BE2C (cell line): ENCODE results near the gene TFAM.

Experiments used
- DNase-seq: peaks from one replicate; pipeline ENCODE4 v3.0.0-alpha.2; 2020
- H3K27me3 ChIP-seq: fragments of 250-450 bp; sonication (Bioruptor Pico); 2 replicates; pipeline ENCODE4 v1.5.1; 2020; ENCODE audit warnings: mild to moderate bottlenecking
- H3K36me3 ChIP-seq: fragments of 250-450 bp; sonication (Bioruptor Pico); 2 replicates; pipeline ENCODE4 v1.5.1; 2020; ENCODE audit warnings: mild to moderate bottlenecking
- H3K4me1 ChIP-seq: fragments of 250-450 bp; sonication (Bioruptor Pico); 2 replicates; pipeline ENCODE4 v1.5.1; 2020
- H3K4me3 ChIP-seq: 2 replicates; pipeline ENCODE4 v1.5.1; 2011; ENCODE audit warnings: low read depth, low read length
- H3K9me3 ChIP-seq: fragments of 250-450 bp; sonication (Bioruptor Pico); 2 replicates; pipeline ENCODE4 v1.5.1; 2020
- CTCF ChIP-seq: IDR thresholded peaks from 2 replicates; pipeline ENCODE4 v1.5.1; 2012; ENCODE audit warnings: mild to moderate bottlenecking, low read depth, low read length

Gene TFAM

GRCh38 chr10:58438986-58439385, 53.8 kb downstream of the TFAM start:
- Histone ChIP-seq H3K9me3 (no peaks in the 10 kb centered on the region), H3K4me1 (no peaks in the 10 kb centered on the region), H3K27me3 (no peaks in the 10 kb centered on the region), H3K36me3 (no peaks in the 10 kb centered on the region), H3K4me3 (no peak overlapping the region)
- no peak for DNase-seq
- TF ChIP-seq CTCF: no peak

GRCh38 chr10:58439632-58440364, 54.6 kb downstream of the TFAM start:
- Histone ChIP-seq H3K9me3 (no peaks in the 10 kb centered on the region), H3K4me3 (no peak overlapping the region), H3K27me3 (no peaks in the 10 kb centered on the region), H3K36me3 (no peaks in the 10 kb centered on the region), H3K4me1 (no peaks in the 10 kb centered on the region)
- no peak for DNase-seq
- TF ChIP-seq CTCF: no peak

GRCh38 chr10:58440484-58440883, 55.3 kb downstream of the TFAM start:
- DNase-seq: no peak
- H3K4me3 ChIP-seq: no peak overlapping the region
- no peaks in the 10 kb centered on the region for H3K4me1 ChIP-seq
- H3K36me3 ChIP-seq: no peaks in the 10 kb centered on the region
- no peaks in the 10 kb centered on the region for H3K27me3 ChIP-seq
- H3K9me3 ChIP-seq: no peaks in the 10 kb centered on the region
- no peak for TF ChIP-seq CTCF

DNA sequence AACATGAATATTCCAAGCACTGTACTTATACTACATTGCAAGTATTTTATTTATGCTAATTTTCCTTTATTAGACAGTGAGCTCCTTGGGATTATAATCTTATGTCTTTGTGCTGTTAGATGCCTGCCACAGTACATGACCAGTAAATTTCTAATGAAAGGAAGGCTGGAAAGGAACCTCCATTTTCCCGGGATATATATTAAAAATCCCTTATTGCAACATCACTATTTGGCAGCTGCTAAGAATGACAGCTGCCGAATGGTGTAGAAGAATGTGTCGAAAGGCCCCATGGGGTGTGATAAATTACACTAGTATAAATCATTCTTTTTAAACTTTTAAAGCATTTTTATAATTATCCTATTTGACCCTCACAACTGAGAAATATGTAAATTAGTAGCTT, 59.1 kb downstream of the TFAM start:
- Histone ChIP-seq H3K9me3 (no peaks in the 10 kb centered on the region), H3K4me3 (no peak overlapping the region), H3K36me3 (no peaks in the 10 kb centered on the region), H3K4me1 (no peaks in the 10 kb centered on the region), H3K27me3 (no peaks in the 10 kb centered on the region)
- TF ChIP-seq CTCF: no peak
- no peak for DNase-seq

- H3K4me3 ChIP-seq: no peak overlapping the region
Measured at GRCh38 chr10:58444876-58445275, 59.7 kb downstream of the TFAM start.

More at GRCh38 chr10:58444876-58445275, 59.7 kb downstream of the TFAM start:
- no peaks in the 10 kb centered on the region for H3K9me3 ChIP-seq
- no peaks in the 10 kb centered on the region for H3K4me1 ChIP-seq
- no peaks in the 10 kb centered on the region for H3K36me3 ChIP-seq
- TF ChIP-seq CTCF: no peak
- DNase-seq: no peak
- H3K27me3 ChIP-seq: no peaks in the 10 kb centered on the region
